Smooth muscle cell of the brain vasculature (primary cell): ENCODE measurements around the gene IL20RB.

Experiments
- DNase-seq: peaks from one replicate; pipeline ENCODE4 v3.0.0-alpha.2; 2012; ENCODE audit warnings: low read depth, low spot score

IL20RB gene

DNA sequence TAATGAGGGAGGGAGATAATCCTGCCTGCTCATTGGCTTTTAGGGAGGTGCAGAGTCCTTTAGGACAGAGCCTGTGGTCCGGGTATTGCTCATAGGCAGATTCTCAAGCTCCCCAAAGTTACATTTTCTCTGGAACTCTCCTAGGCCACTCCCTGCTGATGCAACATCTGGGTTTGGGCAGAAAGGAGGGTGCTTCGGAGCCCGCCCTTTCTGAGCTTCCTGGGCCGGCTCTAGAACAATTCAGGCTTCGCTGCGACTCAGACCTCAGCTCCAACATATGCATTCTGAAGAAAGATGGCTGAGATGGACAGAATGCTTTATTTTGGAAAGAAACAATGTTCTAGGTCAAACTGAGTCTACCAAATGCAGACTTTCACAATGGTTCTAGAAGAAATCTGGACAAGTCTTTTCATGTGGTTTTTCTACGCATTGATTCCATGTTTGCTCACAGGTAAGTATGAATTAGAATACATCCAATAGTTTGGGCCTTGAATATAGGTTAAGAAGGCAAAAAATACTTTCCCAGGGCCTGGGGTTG is at the start of gene IL20RB:
Gene IL20RB (plus strand): TSS at position 233 of the 538 bp plus-strand sequence. CDS start 131 bp downstream, at position 364.
- DNase-seq: no peak

- DNase-seq: no peak
These were observed 49.5 kb upstream of the IL20RB start for GRCh38 chr3:136908297-136908696.

DNA sequence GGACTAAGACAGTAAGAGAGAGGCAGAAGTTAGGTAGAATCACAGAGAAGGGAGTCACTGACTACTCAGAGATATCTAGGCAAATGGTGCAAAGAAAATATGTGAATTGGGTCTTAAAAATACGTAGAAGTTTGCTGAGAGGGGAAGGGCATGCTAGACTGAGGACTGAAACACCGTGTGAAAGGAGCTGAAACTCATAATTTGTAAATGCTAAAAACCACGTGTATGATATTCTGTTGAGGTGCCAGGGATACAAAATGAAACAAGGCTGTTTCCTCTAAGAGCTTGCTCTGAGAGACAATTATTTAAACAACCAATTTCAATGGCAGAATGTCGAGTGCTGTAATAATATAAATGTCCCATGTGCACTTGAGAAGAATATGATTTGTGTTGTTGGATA is 48.6 kb upstream of the IL20RB start:
- DNase-seq: no peak

GRCh38 chr3:136910697-136911096 is 47.1 kb upstream of the IL20RB start:
- no peak for DNase-seq

GRCh38 chr3:136913168-136913567 is 44.6 kb upstream of the IL20RB start:
- DNase-seq: no peak

DNA sequence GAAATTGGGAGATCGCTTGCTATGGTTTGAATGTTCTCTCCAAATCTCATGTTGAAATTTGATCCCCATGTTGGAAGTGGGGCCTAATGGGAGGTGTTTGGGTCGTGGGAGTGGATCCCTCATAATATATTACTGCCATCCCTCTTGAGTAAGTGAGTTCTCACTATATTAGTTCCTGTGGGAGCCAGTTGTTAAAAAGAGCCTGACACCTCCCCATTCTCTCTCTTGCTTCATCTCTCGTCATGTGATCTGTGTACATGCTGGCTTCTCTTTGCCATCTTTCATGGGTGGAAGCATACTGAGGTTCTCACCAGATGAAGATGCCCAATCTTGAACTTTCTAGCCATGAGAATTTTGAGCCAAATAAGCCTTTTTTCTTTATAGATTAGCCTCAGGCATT is 43.0 kb upstream of the IL20RB start:
- DNase-seq: no peak

DNA sequence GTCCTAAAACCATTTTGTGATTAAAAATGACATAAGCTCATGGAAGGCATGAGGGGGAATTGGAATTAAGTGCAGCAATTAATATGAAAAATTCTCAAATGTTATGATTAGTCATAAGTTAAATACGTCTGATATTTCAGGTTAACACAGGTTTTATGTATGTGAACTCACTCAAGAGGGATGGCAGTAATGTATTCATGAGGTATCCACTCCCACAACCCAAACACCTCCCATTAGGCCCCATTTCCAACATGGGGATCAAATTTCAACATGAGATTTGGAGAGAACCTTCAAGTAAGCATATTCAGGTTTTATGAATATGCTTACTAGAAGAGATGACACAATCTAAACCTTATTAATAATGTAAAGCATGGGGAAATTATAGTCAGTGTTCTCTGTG is 41.6 kb upstream of the IL20RB start:
- no peak for DNase-seq

GRCh38 chr3:136919799-136920580 is 37.8 kb upstream of the IL20RB start:
- DNase-seq: no peak

- DNase-seq: no peak
These were observed 36.7 kb upstream of the IL20RB start for GRCh38 chr3:136920904-136921611.

DNA sequence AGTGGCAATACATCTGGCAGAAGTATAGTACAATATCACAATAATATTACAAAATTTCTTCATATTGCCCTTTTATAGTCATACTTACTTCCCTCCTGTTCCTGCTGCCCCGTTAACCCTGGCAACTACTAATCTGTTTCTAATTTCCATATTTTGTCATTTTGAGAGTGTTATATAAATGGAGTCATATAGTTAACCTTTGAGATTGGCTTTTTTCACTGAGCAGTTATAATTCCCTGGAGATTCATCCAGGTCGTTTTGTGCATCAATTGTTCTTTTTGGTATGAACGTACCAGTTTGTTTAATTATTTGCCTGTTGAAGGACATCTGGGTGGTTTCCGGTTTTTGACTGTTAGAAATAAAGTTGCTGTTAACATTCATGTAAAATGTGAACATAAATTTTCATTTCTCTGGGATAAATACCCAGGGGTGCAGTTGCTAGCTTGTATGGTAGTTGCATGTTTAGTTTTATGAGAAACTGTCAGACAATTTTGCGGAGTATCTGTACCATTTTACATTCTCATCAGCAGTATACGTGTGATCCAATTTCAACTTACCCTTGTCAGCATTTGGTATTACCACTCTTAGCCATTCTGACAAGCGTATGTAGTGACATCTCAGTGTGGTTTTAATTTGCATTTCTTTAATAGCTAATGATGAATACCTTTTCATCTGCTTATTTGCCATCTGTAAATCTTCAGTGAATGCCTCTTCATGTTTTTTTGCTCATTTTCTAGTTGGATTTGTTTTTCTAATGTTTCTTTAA is 32.2 kb upstream of the IL20RB start:
- DNase-seq: no peak

DNA sequence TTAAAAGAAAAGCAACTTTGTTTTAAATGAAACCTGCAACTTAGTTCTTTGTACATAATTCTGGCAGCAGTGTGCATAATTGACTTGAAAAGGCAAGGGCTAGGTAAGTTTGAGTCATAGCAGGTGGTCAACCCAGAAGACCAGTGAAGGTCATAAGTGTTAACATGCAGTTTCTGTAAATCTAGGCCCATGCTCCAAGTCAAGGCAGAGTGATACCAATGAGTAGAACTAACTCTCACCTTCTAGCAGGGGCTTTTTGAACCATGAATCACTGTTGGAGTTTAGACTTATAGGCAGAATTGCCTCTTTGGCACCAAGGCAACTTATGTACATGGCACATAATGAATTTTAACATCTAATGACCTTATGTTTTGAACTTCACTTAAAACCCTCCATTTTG is 29.5 kb upstream of the IL20RB start:
- no peak for DNase-seq

GRCh38 chr3:136929977-136930670 is 27.7 kb upstream of the IL20RB start:
- no peak for DNase-seq

- no peak for DNase-seq
These were observed 26.2 kb upstream of the IL20RB start for GRCh38 chr3:136931606-136932005.

DNA sequence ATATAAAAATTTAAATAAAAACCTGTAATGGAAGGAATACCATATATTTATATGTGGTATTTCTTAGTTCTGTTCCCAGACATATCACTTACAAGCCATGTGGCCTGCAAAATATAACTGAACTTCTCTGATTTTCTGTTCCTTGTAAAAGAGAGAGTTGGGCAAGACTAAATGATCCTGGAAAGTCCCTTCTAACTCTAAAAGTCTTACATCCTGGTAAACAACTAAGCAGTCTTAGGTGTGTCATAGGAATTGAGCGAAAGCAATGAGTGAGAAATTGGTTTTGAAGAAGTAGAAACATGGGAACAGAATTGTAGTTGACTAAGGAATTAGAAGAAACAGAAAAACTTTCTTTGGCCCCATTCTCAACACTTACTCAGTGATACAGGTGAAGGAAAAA is 25.3 kb upstream of the IL20RB start:
- no peak for DNase-seq

GRCh38 chr3:136932978-136933772 is 24.6 kb upstream of the IL20RB start:
- no peak for DNase-seq

- no peak for DNase-seq
These were observed 20.6 kb upstream of the IL20RB start for GRCh38 chr3:136937175-136937574.

DNA sequence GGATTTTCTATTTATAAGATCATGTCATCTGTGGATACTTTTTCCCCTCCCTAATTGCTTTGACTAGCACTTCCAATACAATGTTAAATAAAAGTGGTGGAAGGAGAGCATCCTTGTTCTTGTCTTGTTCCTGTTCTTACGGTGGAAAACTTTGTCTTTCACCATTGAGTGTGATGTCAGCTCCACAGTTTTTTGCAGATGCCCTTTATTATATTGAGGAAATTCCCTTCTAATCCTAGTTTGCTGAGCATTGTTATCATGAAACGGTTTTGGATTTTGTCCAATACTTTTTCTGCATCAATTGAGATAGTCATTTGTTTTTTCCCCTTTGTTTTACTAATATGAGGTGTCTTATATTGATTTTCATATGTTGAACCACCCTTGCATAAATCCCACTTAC is 19.9 kb upstream of the IL20RB start:
- no peak for DNase-seq

- DNase-seq: no peak
These were observed 19.4 kb upstream of the IL20RB start for GRCh38 chr3:136938334-136938733.

- DNase-seq: no peak
These were observed 18.3 kb upstream of the IL20RB start for GRCh38 chr3:136939489-136939888.

DNA sequence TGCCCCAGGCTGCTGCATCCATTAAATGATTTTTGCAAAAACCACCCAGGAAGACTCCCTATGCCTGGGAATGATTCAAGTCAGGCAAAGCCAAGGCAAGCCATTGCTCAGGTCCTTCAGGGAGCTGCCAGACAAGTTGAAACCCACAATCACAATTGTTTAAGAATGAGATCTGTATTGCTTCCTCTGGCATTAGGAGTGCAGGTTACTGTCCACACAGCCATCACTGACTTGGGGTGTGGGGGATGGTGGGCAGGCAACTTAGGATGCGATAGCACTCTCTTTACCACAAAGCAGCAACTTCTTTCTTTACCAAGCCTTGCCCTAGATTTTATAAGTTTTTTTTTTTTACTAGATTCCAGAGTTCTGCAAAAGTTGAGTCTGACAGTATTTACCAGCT is 15.0 kb upstream of the IL20RB start:
- no peak for DNase-seq

DNA sequence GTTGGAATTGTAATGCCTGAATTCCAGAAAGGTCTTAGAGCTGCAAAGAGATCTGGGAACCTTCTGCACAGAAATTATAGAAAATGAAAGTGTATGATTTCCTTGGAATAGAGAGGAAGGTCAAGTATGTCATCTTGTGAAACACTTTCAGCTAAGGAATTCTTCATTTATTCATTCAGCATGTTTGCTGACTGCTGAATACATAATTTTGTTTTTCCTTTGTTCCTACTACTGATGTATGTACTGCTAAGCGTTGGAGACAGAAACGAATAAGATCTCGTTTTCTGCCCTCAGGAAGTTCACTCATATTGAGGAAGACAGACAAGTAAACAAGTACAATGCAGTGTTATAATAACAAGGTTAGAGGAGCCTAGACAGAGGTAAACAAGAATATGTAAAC is 14.3 kb upstream of the IL20RB start:
- no peak for DNase-seq
